ENCODE results near the gene FCAMR. TPM values are rescaled to one million over a fixed set of nuclear protein-coding genes. Genes with fewer than 3 reads are reported as not detected.

FCAMR gene
- total RNA-seq, 1 experiment from 2014 or later, result not detected

GRCh38 chr1:207000651-207001291 lies 30.5 kb upstream of the FCAMR start:
- no peak for DNase-seq (ENCODE audit: extremely low read depth, low read depth)

DNA sequence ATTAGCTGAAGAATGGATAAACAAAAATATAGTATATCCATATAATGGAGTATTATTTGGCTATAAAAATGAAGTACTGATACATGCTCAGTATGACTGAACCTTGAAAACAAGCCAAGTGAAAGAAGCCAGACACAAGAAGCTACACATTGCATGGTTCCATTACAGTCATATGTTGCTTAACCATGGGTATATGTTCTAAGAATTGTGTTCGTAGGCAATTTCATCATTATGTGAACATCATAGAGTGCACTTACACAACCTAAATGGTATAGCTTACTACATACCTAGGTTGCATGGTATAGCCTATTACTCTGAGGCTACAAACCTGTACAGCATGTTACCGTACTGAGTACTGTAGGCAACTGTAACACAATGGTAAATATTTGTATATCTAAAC lies 28.6 kb upstream of the FCAMR start:
- DNase-seq (ENCODE audit: extremely low read depth, low read depth), result no peak

DNA sequence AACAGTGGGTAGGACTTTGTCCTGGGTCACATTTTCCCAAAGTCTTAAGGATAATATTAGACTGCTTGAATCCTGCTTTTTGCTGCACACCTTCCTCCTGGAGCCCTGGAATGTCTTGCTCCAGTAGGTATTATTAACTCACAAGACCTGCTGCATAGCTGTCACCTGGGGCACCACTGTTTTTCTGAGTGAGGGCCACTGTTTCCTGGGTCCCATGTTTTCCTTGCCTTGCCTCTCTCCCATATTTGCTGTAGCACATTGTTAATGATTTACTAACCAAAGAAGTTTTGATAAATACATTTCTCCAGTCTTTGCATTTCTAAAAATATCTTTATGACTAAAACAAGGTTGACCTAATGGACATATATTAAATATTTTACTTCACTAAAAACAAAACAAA lies 22.5 kb upstream of the FCAMR start:
- no peak for DNase-seq (ENCODE audit: extremely low read depth, low read depth)

GRCh38 chr1:206987873-206988272 lies 17.6 kb upstream of the FCAMR start:
- no peak for DNase-seq (ENCODE audit: extremely low read depth, low read depth)

DNA sequence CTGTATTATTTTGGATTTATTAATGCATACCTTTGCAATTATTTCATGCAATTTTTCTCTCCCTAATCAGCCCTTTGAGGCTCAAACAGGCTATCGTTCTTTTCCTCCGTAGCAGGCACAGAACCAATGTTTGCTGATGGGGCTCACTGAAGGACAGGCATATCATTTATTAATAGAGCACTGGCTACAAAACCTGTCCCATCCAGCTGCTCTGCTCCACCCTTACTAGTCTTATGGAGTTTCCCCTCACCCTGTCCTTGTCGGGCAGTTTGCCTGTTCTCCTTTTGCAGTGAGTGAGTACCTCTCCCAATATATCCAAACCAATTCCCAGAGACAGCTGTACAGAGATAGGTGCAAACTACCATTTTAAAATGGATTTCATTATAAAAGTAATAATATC lies 16.6 kb upstream of the FCAMR start:
- no peak for DNase-seq (ENCODE audit: extremely low read depth, low read depth)

- no peak for DNase-seq (ENCODE audit: extremely low read depth, low read depth)
Observed at GRCh38 chr1:206986402-206986801, 16.1 kb upstream of the FCAMR start.

DNA sequence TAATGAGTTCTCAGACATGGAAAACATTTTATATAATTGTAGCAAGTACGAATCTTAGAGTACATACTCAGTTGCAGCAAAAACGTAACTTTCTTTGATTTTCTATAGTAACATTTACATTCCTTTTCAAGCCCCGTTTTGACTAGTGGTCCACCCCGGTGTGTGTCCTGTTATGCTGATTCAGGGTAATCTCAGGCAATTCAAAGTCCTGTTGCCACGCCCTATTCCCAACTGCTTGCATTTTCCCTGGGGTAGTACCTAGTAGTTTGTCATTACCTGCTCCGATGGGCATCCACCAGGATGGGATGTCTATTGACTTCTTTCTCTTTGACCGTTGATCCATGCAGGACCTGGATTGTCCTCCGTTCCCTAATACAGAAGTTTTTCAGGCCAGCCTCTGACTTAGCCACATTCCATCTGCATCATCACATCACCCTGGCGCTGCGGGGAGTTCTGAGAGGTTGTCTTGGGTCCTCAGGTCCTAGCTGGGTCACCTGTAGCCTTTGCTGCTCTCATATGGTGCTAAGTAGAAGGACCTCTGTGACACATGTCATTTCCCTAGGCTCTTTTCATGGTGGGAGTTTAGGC lies 15.0 kb upstream of the FCAMR start:
- no peak for DNase-seq (ENCODE audit: extremely low read depth, low read depth)

- DNase-seq (ENCODE audit: extremely low read depth, low read depth), result peak; percentile 58
Observed at GRCh38 chr1:206982216-206982615, 12.0 kb upstream of the FCAMR start.

GRCh38 chr1:206979379-206980043 lies 9.3 kb upstream of the FCAMR start:
- DNase-seq (ENCODE audit: extremely low read depth, low read depth), result peak; percentile 24

DNA sequence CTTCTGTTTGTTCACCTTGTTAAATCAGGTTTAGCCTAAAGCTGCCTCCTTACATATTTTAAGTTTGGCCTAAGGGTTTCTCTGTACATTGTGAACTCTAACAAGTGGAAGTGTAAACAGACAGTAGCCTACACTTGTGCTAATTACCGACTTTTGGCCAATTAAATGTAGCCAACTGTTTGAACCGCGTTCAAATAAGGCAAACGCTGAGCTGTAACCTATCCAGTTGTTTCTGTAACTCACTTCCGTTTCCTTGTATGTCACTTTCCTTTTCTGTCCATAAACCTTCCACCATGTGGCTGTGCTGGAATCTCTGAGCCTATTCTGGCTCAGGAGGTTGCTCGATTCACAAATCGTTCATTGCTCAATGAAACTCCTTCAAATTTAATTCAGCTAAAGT lies 8.0 kb upstream of the FCAMR start:
- DNase-seq (ENCODE audit: extremely low read depth, low read depth), result no peak

GRCh38 chr1:206975306-206975705 lies 5.0 kb upstream of the FCAMR start:
- DNase-seq (ENCODE audit: extremely low read depth, low read depth), result no peak

- no peak for DNase-seq (ENCODE audit: extremely low read depth, low read depth)
Observed at GRCh38 chr1:206974140-206974539, 3.9 kb upstream of the FCAMR start.

DNA sequence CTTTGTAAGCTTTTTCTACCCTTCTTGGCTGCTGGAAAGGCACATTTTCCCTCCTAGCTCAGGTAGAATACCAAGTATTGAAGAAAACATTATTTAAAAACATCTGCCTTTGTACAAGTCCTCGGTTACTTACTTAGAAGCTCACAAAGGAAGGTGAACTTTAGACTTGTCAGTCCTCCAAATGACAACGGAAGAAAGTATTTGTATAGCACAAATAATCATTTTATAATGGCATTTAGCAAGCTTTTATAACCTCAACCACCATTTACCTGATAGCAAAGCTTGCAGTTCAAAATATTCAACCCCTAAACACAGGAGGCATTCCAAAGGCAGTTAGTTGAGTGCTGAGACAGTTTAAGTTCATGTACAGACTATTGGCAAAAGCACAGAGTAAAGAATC lies 2.5 kb upstream of the FCAMR start:
- no peak for DNase-seq (ENCODE audit: extremely low read depth, low read depth)

GRCh38 chr1:206971029-206971655 lies 882 bp upstream of the FCAMR start:
- no peak for DNase-seq (ENCODE audit: extremely low read depth, low read depth)

- DNase-seq (ENCODE audit: extremely low read depth, low read depth), result no peak
Observed at GRCh38 chr1:206969090-206969489, 1.2 kb downstream of the FCAMR start.

DNA sequence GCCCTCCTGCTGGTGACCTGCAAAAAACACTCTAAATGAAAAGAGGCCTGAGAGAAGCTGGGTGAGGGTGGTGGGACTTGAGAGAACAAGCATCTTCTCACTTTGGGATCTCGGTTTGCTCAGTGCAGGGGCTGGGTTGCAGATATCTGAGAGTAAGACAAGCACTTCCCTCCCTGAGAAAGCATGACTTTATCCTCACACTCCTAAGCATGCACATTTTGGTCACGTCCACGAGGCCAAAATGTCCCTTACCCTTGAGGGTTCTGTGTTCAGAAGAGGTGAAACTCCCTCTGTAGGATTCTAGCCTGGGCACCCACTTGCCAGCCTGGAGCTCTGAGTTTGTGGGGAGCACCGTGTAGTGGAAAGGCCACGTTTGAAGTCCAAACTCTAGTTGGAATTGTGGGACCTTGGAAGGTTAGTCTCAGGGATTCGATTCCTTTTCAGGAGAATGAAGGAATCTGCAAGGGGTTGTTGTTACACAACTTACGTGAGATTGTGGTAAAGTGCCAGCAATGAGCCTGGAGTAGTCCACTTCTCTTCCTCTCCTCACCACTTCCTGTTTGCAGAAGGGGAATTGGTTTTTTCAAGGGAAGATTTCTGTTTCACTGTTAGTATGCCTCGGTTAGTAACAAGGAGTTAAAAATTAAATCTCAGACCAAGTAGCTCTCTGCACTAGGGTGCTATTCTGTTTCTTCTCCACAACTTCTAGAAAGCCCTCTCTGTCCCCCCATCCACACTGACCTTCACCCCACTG lies 3.0 kb downstream of the FCAMR start:
- DNase-seq (ENCODE audit: extremely low read depth, low read depth), result no peak

GRCh38 chr1:206965781-206966180 lies 4.5 kb downstream of the FCAMR start:
- no peak for DNase-seq (ENCODE audit: extremely low read depth, low read depth)

DNA sequence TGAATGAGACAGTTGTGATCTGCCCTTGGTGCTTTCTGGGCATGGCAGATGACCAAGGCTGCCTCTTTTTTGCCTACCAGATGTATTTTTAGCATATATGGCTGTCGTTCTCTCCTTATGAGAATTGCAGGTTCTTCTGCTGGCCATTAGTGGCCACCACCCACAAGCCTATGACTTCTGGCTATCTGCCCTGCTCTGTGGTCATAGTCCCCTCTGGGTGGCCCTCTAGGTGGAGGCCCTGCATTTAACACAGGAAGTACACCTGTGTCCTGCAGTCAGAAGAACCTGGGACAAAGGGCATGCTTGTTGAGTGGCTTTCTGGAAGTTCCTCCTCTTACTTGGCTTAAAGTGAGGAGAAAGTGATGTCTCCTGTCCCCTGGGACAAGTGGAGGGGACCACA lies 6.5 kb downstream of the FCAMR start:
- DNase-seq (ENCODE audit: extremely low read depth, low read depth), result no peak

DNA sequence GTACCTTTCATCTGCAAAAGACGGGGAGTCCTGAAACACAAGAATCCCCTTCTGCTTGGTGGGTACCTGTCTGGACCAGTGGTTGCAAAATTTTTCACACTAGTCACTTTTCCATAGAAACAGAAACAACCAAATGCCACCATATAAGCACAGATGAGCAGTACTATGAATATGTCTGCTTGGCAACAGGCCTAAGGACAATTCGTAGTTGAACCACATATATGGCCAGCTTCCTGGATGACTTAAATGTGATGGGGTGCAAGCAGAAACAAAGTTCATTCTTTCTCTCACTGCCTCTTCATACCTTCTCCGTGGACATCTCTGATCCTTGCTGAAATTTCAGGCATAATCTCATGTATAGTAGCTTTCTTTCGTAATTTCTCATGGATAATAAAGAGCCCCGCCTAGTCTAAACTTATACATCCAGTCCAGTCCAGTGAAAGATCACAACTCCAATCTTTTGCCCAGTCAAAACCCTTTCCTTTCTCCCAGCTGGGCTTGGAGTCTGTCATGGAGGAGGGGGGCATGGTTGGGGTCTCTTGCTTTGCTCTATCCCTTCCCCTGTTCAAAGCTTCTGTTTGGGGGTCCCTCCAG lies 7.0 kb downstream of the FCAMR start:
- no peak for DNase-seq (ENCODE audit: extremely low read depth, low read depth)

GRCh38 chr1:206962272-206962671 lies 8.0 kb downstream of the FCAMR start:
- no peak for DNase-seq (ENCODE audit: extremely low read depth, low read depth)

DNA sequence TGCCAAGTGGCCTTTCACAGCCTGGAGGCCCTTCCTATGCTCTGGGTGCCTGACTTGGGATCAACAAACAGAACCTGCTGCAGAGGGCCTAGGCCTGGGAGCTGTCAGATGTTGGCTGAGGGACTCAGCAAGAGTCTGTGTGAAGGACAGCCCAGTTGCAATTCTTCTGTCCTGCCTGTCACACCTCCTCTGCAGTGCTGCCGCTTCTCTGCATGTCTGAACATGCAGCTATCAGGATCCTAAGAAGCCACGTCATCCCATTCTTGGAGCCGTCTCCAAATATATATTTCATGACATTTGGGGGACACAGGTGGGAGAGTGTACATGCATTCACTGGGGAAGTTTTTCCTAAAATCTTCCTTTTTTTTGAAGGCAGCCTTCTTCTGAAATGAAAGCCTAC lies 8.6 kb downstream of the FCAMR start:
- no peak for DNase-seq (ENCODE audit: extremely low read depth, low read depth)

Data from NCI-H460 (cell line).